AG09319 (cell line): Measurements from ENCODE around the gene DCTN3.

Experiments used
- DNase-seq: peaks from one replicate; pipeline ENCODE4 v3.0.0-alpha.2; 2010; ENCODE audit warnings: low read depth; ENCODE audit errors: extremely low read depth
- TF ChIP-seq, protein P1 (sequence below): IDR thresholded peaks from 2 replicates; pipeline ENCODE4 v1.5.1; 2011; ENCODE audit warnings: low read depth, mild to moderate bottlenecking, inconsistent platforms, low read length, moderate library complexity

Gene DCTN3

GRCh38 chr9:34606905-34607304 lies 13.4 kb downstream of the DCTN3 start:
- TF ChIP-seq, protein P1, sequence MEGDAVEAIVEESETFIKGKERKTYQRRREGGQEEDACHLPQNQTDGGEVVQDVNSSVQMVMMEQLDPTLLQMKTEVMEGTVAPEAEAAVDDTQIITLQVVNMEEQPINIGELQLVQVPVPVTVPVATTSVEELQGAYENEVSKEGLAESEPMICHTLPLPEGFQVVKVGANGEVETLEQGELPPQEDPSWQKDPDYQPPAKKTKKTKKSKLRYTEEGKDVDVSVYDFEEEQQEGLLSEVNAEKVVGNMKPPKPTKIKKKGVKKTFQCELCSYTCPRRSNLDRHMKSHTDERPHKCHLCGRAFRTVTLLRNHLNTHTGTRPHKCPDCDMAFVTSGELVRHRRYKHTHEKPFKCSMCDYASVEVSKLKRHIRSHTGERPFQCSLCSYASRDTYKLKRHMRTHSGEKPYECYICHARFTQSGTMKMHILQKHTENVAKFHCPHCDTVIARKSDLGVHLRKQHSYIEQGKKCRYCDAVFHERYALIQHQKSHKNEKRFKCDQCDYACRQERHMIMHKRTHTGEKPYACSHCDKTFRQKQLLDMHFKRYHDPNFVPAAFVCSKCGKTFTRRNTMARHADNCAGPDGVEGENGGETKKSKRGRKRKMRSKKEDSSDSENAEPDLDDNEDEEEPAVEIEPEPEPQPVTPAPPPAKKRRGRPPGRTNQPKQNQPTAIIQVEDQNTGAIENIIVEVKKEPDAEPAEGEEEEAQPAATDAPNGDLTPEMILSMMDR: no peak
- DNase-seq: no peak

GRCh38 chr9:34606190-34606589 lies 14.1 kb downstream of the DCTN3 start:
- TF ChIP-seq, protein P1: no peak
- DNase-seq: no peak

DNA sequence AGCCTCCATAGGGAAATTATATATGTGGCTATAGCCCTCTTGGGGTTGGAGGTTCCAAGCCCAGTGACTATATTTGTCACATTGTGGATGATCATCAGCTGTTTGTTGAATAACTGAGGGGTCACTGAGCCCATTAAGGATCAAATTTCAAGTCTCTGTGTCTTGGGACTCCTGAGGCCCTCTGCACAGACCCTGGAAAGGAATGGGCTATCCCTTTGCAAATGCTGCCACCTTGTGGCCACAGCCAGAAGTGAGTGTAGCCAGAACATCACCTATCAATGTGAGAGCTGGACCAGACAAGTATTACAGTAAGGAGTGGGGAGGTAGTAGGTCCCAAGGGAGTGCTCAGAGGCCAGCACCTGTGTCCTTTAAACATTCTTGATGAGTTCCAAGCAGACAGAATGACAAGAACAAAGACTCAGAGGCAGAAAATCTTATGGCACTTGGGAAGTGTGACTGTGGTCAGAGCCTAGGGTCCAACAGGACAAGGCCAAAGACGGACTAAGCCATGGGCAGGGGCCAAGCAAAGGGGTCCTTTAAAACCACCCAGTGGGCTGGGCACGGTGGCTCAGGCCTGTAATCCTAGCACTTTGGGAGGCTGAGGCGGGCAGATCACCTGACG lies 16.6 kb downstream of the DCTN3 start:
- DNase-seq: peak; percentile 19
- TF ChIP-seq, protein P1: peak; percentile 90

GRCh38 chr9:34601937-34602573 lies 18.2 kb downstream of the DCTN3 start:
- TF ChIP-seq, protein P1: no peak
- no peak for DNase-seq

DNA sequence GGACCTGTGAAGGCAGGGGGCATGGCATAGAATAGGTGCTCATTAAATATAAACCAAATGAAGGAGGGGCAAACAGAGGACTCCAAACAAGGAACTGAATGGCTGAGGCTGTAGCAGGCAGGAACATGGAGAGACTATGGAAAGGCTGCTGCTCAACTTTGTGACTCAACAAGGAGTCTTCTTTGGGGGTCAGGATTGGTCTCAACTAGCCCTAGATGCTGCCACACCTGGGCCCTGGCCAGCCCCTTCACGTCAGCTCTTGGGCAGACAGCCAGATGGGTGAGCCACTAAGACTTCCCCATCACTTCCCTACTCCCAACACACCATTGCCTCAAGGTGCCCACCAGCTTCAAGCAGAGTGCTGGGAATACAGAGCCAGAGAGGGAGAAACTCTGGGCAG lies 19.4 kb downstream of the DCTN3 start:
- no peak for DNase-seq
- TF ChIP-seq, protein P1: no peak

DNA sequence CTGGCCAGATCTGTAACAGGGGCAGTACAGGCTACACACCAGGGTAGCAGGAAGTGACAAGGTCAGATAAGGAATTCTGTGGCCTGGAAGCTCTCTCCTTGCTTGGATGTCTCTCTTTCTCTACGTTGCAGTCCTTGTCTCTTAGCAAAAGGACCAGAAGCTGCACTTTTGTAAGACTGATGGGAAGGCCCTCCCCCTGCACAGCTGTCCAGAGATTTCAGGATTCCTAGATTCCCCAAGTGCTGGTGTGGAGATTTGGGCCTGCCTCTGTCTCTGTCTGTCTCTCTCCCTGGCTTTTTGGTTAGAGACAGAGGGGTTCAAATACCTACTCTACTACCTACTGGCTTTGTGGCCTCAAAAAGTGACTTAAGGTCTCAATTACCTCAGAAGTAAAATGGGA lies 20.7 kb downstream of the DCTN3 start:
- TF ChIP-seq, protein P1: no peak
- DNase-seq: no peak

DNA sequence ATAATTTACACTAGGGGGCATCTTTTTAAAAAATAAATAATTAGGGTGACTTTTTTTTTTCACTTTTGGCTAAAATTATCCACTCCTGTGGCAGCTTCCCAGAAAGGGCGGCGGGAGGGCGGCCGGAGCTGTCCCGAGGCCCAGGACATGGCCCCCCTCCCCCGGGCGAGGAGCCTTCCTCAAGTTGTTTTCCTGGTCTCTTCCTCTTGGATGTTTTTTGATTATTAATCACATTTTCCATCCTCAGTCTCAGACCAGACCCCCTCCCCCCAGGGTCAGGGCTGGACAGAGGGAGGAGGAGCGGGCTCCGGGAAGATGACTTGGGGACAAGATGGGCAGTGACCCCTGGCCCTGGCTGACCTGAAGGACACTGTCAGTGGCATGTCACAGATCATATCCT lies 26.1 kb downstream of the DCTN3 start:
- no peak for DNase-seq
- TF ChIP-seq, protein P1: no peak
